Activated CD4-positive, alpha-beta T cell treated with anti-CD3 and anti-CD28 coated beads, Interleukin-2, Interleukin-6, amounts not matched to agents 100 ng/mL and 50 ng/mL, durations not matched to agents 16 hours and 8 hours (primary cell): Measurements from ENCODE around the gene IER3.
A peak's percentile ranks its signal among the peaks of the same experiment; 100 is the strongest.

ENCODE experiments used
- DNase-seq: peaks from one replicate; pipeline ENCODE4 v3.0.0-alpha.2; 2020

The IER3 gene, protein sequence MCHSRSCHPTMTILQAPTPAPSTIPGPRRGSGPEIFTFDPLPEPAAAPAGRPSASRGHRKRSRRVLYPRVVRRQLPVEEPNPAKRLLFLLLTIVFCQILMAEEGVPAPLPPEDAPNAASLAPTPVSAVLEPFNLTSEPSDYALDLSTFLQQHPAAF

DNA sequence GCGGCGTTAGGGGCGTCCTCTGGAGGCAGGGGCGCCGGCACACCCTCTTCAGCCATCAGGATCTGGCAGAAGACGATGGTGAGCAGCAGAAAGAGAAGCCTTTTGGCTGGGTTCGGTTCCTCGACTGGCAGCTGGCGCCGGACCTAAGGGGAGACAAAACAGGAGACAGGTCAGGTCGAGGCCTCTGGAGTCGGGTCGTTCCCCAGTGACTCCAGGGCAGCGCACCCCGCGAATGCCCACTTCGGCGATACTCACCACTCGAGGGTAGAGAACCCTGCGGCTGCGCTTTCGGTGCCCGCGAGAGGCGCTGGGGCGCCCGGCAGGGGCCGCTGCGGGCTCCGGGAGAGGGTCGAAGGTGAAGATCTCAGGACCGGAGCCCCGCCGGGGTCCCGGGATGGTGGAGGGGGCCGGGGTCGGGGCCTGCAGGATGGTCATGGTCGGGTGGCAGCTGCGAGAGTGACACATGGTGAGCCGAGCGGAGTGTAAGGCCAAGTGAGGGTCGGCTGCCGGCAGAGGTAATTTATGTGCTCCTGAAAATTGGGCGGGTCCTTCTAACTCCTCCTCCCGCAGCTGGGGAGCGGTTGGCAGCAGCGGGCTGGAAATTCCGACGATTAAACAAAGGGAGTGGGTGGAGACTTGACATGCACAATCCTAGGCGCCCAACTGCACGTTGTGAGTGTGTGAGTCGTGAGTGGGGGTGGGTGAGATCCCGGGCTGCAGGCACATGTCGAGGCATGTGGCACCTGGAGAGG is at the start of gene IER3:
Gene IER3 (minus strand): TSS at position 494 of the 752 bp plus-strand sequence. CDS start 29 bp downstream, at position 465.
- peak; percentile 92 for DNase-seq

DNA sequence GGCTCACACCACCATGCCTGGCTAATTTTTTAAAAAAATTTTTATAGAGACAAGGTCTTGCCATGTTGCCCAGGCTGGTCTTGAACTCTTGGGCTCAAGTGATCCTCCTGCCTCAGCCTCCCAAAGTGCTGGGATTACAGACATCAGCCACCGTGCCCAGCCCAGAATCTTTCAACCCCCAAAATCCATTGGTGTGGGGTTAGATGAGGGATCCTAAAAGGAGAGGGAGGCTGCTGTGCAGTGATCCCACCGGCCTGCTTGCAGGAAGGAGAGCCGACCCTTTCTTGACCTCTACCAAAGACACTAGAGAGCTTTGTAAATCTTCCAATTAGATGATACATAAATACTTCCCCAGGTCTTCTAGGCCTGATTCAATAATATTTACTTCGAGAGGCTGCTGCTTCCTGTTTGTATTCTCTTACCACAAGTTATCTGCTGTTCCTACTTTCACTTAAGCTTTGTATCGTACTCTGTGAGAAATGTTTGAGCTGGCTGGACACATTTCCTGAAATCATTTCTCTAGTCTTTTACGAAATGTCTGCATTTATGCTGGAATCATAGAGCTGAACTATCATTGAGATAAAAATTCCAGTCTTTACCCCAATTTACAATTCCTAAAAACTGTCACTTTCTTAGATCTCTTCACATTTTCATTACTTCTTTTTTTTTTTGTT is 49.3 kb upstream of the IER3 start:
- peak; percentile 51 for DNase-seq

DNA sequence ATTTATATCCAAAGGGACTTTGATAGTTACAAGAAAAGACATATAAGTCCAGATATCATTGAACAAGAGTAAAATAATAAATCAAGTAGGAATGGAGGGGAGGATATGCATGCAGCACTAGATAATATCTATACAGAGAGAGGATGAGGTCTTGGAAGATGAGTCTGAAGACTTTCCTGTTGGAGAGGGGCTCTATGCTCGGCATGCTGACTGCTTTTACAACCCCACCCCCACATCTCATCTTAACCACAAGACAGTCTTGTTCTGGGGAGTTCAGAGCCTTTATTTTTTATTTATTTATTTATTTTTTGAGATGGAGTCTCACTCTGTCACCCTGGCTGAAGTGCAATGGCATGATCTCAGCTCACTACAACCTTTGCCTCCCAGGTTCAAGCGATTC is 48.4 kb upstream of the IER3 start:
- no peak for DNase-seq

DNA sequence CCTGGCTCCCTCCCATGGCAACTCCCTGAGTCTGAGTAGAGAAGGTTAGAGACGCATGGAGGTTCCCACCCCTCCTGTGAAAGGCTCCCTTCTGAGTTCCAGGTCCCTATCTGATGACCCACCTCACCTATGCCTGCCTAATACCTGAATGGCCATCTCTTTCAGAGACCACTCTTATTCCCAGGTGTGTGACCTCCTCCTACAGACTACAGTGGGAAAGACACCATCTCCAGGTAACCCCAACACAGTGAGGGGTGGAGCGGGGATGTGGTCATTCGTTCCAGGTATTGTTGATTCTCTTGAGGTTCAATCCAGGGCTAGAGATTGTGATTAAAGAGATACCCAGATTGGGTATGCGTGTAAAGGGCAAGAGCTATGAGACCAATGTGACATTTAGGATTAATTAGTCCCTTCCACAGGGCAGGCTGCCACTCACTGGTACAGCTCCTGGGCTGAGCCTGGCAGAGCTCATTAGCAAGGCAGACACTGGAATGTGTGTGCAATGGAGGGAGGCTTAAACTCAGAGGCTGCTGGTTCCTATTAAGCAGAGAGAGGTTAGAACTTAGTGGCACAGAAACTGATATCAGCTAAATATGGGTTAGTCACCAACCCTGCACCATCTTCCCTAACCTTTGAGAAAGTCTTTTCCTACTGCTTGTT is 46.5 kb upstream of the IER3 start:
- no peak for DNase-seq

DNA sequence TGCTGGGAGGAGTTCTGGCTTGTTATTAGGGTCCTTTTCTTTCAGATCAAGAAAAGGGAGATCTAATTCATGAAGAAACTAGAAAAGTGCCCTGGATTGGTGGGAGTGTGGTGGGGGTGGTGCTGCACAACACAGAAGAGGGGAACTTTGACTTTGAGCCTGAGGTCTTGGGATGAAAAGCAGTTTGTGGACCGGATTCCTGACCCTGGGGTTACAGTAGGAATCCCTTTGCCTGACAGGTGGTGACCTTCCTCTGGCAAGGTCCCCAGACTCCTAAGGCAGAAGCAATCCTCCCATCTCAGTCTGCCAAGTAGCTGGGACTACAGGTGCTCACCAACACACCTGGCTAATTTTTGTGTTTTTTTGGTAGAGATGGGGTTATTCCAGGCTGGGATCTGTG is 45.3 kb upstream of the IER3 start:
- no peak for DNase-seq

DNA sequence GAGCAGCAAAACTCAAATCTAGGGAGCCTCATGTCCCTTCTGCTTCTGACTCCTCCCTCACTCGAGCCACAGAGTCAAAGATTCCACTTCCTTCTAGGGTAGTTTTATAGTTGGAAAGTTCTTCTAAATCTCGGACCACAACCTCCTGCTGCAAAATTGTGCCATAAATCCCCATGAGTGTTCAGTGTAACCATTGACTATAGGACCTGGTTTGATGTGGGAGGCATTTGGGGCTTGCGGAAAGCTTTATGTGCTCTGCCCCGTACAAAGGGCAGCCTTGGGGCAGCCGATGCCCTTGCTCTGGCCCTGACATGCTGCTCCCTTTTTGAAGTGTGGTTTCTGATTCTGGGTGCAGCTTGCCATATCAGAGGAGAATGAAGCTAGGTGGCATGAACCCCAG is 43.6 kb upstream of the IER3 start:
- DNase-seq, result no peak

DNA sequence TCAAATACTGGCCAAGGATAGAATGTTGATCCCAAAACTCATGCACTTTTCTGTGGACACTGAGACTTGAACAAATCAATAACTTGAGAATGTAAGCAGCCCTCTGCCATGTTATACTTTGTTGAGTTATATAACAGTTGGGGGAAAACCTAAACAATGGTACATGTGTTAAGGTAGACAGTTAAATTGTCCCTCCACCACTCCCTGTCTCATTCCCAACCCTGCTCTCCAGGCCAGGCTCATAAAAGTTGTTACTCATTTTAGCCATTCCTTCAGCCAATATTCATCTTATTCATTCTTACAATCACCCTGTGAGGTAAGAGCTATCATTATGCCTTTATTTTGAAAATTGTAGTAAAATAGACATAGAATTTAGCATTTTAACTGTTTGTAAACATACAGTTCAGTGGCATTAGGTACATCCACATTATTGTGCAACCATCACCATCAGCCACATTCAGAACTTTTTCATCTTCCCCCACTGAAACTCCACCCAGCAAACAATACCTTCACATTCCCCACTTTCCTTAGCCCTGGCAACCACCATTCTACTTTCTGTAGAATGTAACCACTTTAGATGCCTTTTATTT is 38.2 kb upstream of the IER3 start:
- DNase-seq, result no peak

DNA sequence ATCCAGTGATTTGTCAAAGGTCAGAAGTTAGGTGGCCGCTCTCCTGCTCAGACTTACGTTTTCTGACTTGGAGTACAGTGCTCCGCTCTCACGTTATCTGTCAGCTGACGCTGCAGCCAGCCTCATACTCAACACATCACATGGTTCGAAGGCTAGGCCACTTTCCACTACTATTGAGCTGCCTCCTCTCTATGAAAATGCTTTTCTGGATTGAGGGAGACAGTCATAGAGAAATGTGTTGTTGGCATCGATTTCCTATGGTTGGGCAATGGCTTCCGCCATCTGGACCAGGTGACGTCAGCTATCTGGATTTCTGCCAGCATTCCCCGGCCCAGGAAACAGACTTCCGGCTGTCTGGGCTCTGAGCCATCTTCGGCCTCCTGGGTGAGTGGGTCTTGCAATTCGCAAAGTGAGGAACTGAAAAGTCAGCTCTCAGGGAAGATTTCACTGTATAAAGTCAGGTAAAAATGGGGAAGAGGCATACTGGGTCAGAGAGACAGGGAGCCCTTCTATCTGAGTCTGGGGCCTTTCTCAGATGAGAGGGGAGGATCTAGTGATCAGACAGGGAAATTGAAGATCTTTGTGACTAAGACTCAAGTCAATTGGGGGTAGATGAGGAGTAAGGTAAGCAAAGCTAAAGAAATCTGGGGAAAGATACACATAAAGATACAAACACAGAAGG is 37.5 kb upstream of the IER3 start:
- no peak for DNase-seq

DNA sequence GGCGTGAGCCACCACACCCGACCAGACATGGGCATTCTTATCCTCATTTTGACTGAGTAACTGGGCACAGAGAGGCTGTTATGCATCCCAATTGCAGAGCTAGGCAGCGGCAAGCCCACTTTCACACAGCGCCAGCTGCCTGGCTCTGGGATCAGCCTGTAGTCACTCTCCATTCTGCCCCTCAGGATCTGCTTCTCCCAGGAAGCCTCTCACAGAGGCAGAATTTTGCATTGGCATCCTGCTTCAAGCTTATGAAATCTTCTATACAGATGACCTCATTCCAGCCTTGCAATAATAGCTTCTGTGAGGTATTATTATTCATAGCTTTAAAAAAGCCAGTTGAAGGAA is 37.0 kb upstream of the IER3 start:
- no peak for DNase-seq

DNA sequence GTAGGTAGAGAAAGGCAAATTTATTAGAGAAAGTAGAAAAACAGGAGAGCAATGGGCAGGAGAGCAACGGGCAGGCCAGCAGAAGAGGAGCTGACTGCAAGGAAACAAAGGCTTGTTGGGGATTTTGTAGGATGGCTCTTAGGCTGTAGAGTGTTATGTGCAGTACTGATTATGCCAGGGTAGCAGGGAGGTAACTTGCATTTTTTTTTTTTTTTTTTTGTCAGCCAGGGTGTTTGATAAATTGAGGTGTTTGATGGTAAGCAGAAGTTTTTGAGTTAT is 36.2 kb upstream of the IER3 start:
- DNase-seq, result no peak

DNA sequence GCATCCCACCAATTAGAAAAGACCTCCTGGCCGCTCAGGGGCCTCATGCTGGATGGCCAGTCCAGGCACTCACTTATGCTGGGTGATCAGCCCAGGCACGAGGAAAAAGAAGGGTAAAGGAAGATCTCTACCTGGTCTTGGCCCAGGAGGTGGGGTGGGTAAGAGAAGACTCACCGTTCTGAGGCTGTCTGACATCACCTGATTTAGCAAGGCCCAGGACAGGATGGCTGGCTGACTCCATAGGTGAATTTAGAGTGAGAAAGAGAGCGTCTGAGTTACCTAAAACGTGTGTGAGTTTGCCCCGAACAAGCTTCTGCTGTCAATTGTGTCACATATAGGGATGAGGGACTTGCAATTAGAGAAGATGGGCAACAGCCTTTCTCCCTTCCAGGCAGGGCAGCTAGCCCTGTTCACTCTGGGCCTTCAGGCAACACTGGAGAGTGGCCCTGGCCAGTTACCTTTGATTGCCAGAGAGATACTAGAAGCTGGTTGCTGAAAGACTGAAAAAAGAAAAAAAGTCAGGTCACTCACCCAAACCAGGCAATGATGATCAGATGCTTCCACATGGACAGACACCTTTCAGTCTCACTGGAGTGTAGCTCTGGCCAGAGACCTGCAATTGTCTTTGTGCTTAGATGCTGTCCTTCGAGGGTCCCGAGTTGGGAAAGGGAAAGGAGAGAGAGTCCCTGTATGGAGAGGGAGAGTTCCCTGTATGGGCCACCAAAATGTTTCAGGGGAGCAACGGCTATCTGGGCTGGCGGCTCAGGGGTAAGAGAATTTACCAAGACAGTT is 35.7 kb upstream of the IER3 start:
- DNase-seq, result no peak

DNA sequence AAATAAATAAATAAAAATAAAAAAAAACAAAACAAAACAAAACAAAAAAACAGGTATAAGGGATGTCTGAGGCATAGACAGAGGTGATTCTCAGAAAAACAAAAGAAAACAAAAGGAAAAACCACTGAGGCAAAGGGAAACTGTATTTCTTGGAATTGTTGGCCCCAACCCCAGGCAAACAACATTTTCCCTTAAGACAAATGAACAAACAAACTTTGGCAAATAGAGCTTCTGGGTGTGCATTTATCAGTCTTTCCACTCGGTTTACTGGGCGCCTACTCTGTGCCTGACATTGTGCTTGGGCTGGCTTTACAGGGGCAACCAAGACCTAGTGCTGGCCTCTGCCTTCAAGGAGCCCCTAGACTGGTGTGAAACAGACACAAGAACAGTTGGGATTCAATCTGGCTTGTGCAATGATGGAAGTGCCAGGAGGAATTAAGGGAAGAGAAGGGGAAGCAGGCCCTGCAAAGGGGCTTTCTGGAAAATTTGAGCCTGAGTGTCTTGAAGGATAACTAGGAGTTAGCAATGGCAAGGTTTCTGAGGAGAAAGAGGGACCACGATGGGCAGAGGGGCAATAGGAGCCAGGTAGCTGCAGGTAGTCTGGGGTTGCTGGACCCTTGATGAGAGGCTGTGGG is 33.8 kb upstream of the IER3 start:
- no peak for DNase-seq

DNA sequence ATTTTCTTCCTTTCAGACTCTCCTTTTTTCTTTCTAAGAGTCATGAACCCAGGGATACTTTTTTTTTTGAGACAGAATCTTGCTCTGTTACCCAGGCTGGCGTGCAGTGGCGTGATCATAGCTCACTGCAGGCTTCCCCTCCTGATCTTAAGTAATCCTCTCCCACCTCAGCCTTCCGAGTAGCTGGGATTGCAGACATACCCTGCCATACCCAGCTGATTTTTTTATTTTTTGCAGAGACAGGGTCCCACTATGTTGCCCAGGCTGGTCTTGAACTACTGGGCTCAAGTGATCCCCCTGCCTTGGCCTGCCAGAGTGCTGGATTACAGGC is 32.8 kb upstream of the IER3 start:
- DNase-seq, result no peak

DNA sequence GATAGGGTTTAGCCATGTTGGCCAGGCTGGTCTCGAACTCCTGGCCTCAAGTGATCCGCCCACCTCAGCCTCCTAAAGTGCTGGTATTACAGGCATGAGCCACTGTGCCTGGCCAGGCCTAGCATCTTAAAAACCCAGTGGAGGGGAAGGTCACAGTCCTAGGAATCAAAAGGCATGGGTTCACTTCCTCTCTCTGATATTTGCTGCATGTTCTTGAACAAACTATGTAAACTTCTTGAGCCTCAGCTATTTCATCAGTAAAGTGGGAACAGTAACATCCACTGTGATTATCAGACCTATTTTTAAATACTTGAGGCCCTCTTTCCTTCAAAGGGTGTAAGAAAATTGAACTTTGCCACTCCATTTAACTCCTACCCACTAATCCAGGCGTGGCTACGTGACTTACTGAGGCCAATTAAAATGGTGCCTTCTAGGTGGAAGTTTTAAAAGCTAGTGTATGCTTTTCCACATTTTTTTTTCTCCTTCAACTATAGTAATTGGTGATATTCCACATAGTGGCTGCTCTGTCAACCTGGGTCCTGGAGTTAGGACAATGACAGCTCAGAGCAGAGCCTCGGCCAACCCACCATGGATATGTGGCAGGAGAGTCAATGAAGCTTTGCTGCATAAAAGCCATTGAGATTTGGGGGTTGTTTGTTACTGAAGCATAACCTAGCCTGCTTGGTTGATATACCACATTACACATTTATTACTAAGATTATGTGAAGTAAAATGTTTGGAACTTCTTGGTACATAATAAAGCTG is 32.2 kb upstream of the IER3 start:
- no peak for DNase-seq

DNA sequence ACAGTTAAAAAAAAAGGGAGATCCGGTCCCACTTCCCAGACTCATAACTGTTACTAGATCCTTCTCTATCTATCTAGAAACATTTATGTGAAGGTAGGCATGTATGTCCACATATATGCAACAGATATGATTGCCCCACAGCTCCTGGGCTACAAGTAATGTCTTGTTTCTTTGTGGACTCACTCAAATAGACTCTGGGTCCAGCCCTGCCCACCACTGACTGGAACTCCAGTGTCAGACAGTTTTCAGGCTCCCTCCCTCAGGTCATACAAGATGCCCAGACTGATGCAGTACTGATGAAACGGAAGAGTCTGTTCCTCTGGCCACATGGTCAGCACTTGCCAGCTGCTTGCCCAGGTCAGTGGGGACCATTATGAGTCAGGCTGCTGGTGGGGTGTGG is 30.8 kb upstream of the IER3 start:
- no peak for DNase-seq

DNA sequence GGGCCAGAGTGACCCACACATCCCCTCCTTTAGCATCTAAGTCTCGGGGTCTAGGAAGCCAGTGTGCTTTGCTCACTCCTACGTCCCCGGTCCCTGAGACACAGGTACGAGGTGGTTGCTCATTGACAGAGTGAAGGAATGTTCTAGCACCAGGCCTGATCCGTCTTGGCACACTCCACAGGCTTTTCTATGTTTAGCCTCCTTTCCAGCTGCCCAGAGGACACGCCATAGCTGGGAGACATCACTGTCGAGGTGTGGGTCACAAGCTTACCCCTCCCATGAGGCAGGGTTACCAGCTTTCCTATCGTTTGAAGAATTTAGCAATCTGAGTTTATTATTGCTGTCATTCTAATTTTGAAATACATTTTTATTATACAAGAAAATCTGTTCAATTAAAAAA is 30.4 kb upstream of the IER3 start:
- DNase-seq, result no peak

DNA sequence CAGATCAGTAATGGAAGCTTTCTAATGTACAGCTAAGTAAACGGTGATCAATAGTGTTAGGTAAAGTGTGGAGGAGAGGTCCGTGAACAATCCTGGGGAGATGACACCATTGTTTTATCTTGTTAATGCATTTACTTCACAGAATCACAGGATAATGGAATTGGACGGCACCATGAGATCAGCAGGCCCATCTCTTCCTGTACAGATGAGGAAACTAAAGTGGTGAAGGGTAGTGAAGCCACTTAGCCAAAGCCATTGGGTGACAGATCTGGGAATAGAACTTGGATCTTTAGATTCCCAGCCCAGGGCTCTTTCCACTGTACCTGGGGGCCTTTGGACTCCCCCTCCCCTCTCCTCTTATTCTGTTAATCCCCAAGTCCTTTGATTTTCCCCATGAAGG is 26.2 kb upstream of the IER3 start:
- no peak for DNase-seq

DNA sequence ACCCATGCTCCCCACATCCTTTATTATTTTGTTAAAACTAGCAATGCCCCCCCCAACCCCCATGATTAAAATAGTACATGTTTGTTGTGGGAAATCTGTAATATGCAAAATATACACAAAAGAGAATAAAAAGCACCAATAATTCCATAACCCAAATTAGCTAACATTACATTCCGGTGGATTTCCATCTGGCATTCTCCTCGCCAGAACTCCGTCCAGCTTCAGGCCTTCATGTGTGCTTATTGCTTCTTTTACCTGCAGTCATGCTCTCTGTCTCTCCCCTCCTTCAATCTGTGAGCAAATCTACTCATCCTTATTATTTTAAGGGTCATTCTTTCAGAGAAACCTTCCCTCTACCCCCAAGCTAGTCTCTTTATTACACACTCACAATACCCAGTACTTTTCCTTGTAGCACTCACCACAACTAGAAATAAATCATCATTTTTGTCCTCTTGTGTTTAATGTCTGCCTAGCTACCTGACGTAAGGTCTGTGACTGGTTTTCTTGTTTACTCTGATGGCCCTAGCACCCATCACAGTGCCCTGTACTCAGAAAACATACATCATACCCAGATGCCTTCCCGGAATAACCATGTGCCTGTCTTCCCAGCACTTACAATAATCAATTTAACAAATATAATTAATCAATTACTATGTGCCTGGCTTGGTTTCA is 25.6 kb upstream of the IER3 start:
- DNase-seq, result peak; percentile 55

DNA sequence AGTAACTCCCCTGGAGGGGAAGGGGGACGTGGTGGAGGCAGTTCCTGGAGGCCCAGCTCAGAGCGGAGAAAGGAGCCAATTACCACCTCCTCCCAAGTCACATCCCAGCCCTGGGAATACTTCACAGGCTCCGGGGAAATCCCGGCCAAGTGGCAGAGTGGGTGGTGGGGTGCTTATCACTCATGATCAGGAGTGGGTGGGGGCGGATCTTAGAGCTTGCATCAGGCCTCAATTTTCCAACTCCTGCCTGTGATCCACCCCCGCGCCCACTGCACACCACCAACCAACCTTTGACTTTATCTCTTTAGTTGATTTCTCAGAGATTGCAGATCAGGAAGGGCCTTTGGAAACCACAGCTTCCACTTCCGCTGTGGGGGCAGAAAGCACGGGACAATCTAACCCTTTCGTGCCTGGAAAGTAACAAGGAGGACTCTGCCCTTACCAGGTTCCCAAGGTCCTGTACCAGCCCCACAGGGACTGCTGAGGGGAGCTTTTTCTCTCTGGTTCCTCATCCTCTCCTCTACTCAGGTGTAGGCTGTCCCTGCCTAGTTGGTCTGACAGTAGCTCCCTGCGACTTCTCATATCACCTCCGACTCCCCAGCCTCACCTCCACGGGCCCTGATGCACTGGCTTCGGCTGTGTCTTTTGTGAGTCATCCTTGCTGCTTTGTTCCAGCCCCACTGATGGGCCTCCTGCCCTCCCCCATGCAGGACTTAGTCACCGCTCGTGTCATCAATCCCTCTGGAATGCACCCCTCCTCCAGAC is 24.9 kb upstream of the IER3 start:
- DNase-seq, result peak; percentile 85

DNA sequence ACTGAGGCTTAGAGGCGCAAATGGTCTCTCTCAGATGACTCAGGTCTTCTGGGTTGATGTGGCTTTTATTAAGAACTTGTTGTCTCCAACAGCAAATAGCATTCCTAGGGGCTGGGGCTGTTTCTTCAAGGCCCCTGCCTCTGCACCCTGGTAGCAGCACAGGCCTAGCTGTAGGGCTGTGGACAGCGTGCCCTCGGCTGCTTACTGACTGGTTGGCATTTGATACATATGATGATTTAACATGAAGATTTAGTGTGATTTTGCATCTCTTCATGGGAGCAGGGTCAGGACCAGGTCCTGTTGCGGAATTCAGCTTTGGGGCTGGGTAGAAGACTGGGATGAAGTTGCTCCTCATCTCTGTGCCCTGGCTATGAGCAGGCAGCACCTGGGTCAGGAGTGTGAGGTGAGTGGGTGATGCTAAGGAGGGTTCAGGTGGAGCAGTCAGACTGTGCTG is 24.3 kb upstream of the IER3 start:
- DNase-seq, result no peak
